SU-DHL-6 (cell line): ENCODE results near the gene IL3.

Experiments used
- H2AFZ ChIP-seq: fragments of 200-600 bp; sonication (generic); 2 replicates; pipeline ENCODE4 v1.6.1; 2014; ENCODE audit warnings: low read depth, mild to moderate bottlenecking, moderate library complexity, mixed read lengths, antibody characterized with exemption, low read length; ENCODE audit not compliant: severe bottlenecking
- H3F3A ChIP-seq: fragments of 200-600 bp; shearing (Covaris generic); 2 replicates; pipeline ENCODE4 v1.6.0; 2016; ENCODE audit warnings: antibody characterized with exemption, mild to moderate bottlenecking; ENCODE audit not compliant: insufficient read depth
- H3K27ac ChIP-seq: fragments of 200-600 bp; sonication (generic); 2 replicates; pipeline ENCODE4 v1.5.1; 2016; ENCODE audit warnings: low read depth, mild to moderate bottlenecking, low read length, moderate library complexity, mixed read lengths
- H3K27me3 ChIP-seq: fragments of 200-600 bp; sonication (generic), shearing (Covaris generic); 2 replicates; pipeline ENCODE4 v1.6.0; 2014; ENCODE audit warnings: mild to moderate bottlenecking, low read length
- H3K36me3 ChIP-seq: fragments of 200-600 bp; sonication (generic); 2 replicates; pipeline ENCODE4 v1.6.1; 2014; ENCODE audit warnings: mild to moderate bottlenecking, low read length, mixed read lengths
- H3K4me2 ChIP-seq: fragments of 300-600, 200-600 bp; shearing (Covaris generic), sonication (generic); 2 replicates; pipeline ENCODE4 v1.6.0; 2014; ENCODE audit warnings: low read length, low read depth, mild to moderate bottlenecking; ENCODE audit not compliant: poor library complexity, severe bottlenecking
- H3K4me3 ChIP-seq: fragments of 200-600 bp; sonication (generic); 2 replicates; pipeline ENCODE4 v1.5.1; 2014; ENCODE audit warnings: antibody characterized with exemption, low read length, mild to moderate bottlenecking, mixed read lengths; ENCODE audit not compliant: insufficient read depth, poor library complexity, severe bottlenecking
- H3K79me2 ChIP-seq: fragments of 200-600 bp; sonication (generic); 2 replicates; pipeline ENCODE4 v1.6.1; 2014; ENCODE audit warnings: mild to moderate bottlenecking, low read length, moderate library complexity; ENCODE audit not compliant: insufficient read depth
- H3K9ac ChIP-seq: fragments of 200-600 bp; sonication (generic); 2 replicates; pipeline ENCODE4 v1.7.0; 2014; ENCODE audit warnings: mild to moderate bottlenecking, low read length
- H3K9me2 ChIP-seq: fragments of 200-600 bp; sonication (generic); replicated peaks from 2 replicates; pipeline ENCODE4 v1.6.1; 2014; ENCODE audit warnings: low read length; ENCODE audit not compliant: insufficient read depth
- H3K9me3 ChIP-seq: fragments of 200-600 bp; sonication (generic); 2 replicates; pipeline ENCODE4 v1.6.1; 2014; ENCODE audit warnings: low read length, mixed read lengths; ENCODE audit not compliant: insufficient read depth
- H4K20me1 ChIP-seq: fragments of 200-600 bp; sonication (generic); 2 replicates; pipeline ENCODE4 v1.6.1; 2014; ENCODE audit warnings: low read depth, mild to moderate bottlenecking, antibody characterized with exemption, low read length, moderate library complexity, mixed read lengths
- CTCF ChIP-seq: fragments of 200-600 bp; sonication (generic); IDR thresholded peaks from one replicate; pipeline ENCODE4 v1.5.1; 2017; ENCODE audit warnings: antibody characterized with exemption, mild to moderate bottlenecking, low read length, moderate library complexity; ENCODE audit not compliant: insufficient read depth, poor library complexity, severe bottlenecking
- EZH2phosphoT487 ChIP-seq: fragments of 200-600 bp; sonication (generic), shearing (Covaris generic); conservative IDR thresholded peaks from 2 replicates; pipeline ENCODE4 v1.6.1; 2018; ENCODE audit warnings: mild to moderate bottlenecking, antibody characterized with exemption, low read length, moderate library complexity, mixed read lengths

The IL3 gene

GRCh38 chr5:132049093-132049492 lies 11.4 kb upstream of the IL3 start:
- H3K9me2 ChIP-seq = no peaks in the 10 kb centered on the region
- no peaks in the 10 kb centered on the region for H3K79me2 ChIP-seq
- H3K27me3 ChIP-seq = no peaks in the 10 kb centered on the region
- TF ChIP-seq CTCF (no peak), EZH2phosphoT487 (no peak)
- no peak overlapping the region for H2AFZ ChIP-seq
- H3F3A ChIP-seq = no peaks in the 10 kb centered on the region
- no peak overlapping the region for H3K9ac ChIP-seq
- no peak overlapping the region for H3K27ac ChIP-seq
- H3K4me2 ChIP-seq = no peak overlapping the region
- no peak overlapping the region for H3K4me3 ChIP-seq
- H3K9me3 ChIP-seq = no peaks in the 10 kb centered on the region
- H3K36me3 ChIP-seq = no peaks in the 10 kb centered on the region
- no peaks in the 10 kb centered on the region for H4K20me1 ChIP-seq

GRCh38 chr5:132049559-132049958 lies 10.9 kb upstream of the IL3 start:
- no peaks in the 10 kb centered on the region for H3K36me3 ChIP-seq
- H3K9ac ChIP-seq = no peak overlapping the region
- no peak overlapping the region for H3K4me3 ChIP-seq
- H4K20me1 ChIP-seq = no peaks in the 10 kb centered on the region
- no peaks in the 10 kb centered on the region for H3K9me2 ChIP-seq
- no peak for TF ChIP-seq EZH2phosphoT487
- TF ChIP-seq CTCF = no peak
- H3F3A ChIP-seq = no peaks in the 10 kb centered on the region
- no peak overlapping the region for H2AFZ ChIP-seq
- H3K4me2 ChIP-seq = no peak overlapping the region
- no peaks in the 10 kb centered on the region for H3K27me3 ChIP-seq
- no peaks in the 10 kb centered on the region for H3K79me2 ChIP-seq
- H3K27ac ChIP-seq = no peak overlapping the region
- no peaks in the 10 kb centered on the region for H3K9me3 ChIP-seq

GRCh38 chr5:132050136-132050535 lies 10.3 kb upstream of the IL3 start:
- Histone ChIP-seq H3K9ac (no peak overlapping the region), H2AFZ (no peak overlapping the region), H3F3A (no peaks in the 10 kb centered on the region), H3K4me3 (no peak overlapping the region), H3K9me3 (no peaks in the 10 kb centered on the region), H3K9me2 (no peaks in the 10 kb centered on the region), H3K27ac (no peak overlapping the region), H3K79me2 (no peaks in the 10 kb centered on the region), H4K20me1 (no peaks in the 10 kb centered on the region), H3K27me3 (no peaks in the 10 kb centered on the region), H3K36me3 (no peaks in the 10 kb centered on the region), H3K4me2 (no peak overlapping the region)
- TF ChIP-seq CTCF (no peak), EZH2phosphoT487 (no peak)
